K562 (cell line): ENCODE data around the gene CNGB1. TPM values are rescaled to one million over a fixed set of nuclear protein-coding genes. Genes with fewer than 3 reads are reported as not detected.

Experiments used
- ASH1L ChIP-seq: fragments of 450-650 bp; IDR thresholded peaks from 2 replicates; pipeline ENCODE4 v1.6.1; 2018; ENCODE audit warnings: borderline replicate concordance, mild to moderate bottlenecking, low read depth; ENCODE audit not compliant: partially characterized antibody
- BRCA1 ChIP-seq, 2 experiments: fragments of 450-650 bp in 1 of 2; sonication (generic) in 1 of 2; formaldehyde crosslinking in 1 of 2; IDR thresholded peaks; 2 replicates each; pipeline versions ENCODE4 v1.5.0 to v1.6.1; 2017 to 2020; ENCODE audit warnings: mild to moderate bottlenecking in 1 of 2, missing genetic modification reagents in 1 of 2
- CBFB ChIP-seq: sonication (generic); formaldehyde crosslinking; IDR thresholded peaks from 2 replicates; pipeline ENCODE4 v1.4.0; 2020; ENCODE audit warnings: mild to moderate bottlenecking, missing genetic modification reagents
- CCAR2 ChIP-seq: fragments of 200-400 bp; formaldehyde crosslinking; IDR thresholded peaks from 2 replicates; pipeline ENCODE4 v1.6.1; 2017; ENCODE audit warnings: mild to moderate bottlenecking, low read depth, low read length
- CREM ChIP-seq: IDR thresholded peaks from 2 replicates; pipeline ENCODE4 v1.6.1; 2014; ENCODE audit warnings: antibody characterized with exemption, low read depth
- EGR1 ChIP-seq: fragments of 450-650 bp; conservative IDR thresholded peaks from 2 replicates; pipeline ENCODE4 v1.6.1; 2017; ENCODE audit warnings: mild to moderate bottlenecking
- FIP1L1 ChIP-seq: fragments of 200-400 bp; formaldehyde crosslinking; IDR thresholded peaks from 2 replicates; pipeline ENCODE4 v1.6.1; 2018; ENCODE audit warnings: mild to moderate bottlenecking, low read depth, low read length; ENCODE audit not compliant: poor library complexity, severe bottlenecking
- FOXP1 ChIP-seq: sonication (generic); formaldehyde crosslinking; IDR thresholded peaks from 2 replicates; pipeline ENCODE4 v1.8.0; 2022; ENCODE audit warnings: mild to moderate bottlenecking, missing genetic modification reagents
- HDAC6 ChIP-seq: IDR thresholded peaks from 2 replicates; pipeline ENCODE4 v1.6.1; 2012; ENCODE audit warnings: low read depth, mild to moderate bottlenecking, control low read depth, inconsistent platforms, low read length, moderate library complexity
- KLF1 ChIP-seq: fragments of 450-650 bp; IDR thresholded peaks from 2 replicates; pipeline ENCODE4 v1.6.1; 2016; ENCODE audit warnings: missing genetic modification characterization, missing compliant biosample characterization
- NFE2 ChIP-seq: IDR thresholded peaks from 2 replicates; pipeline ENCODE4 v1.6.1; 2014; ENCODE audit warnings: antibody characterized with exemption, low read depth
- PHB2 ChIP-seq: fragments of 450-650 bp; IDR thresholded peaks from 2 replicates; pipeline ENCODE4 v1.6.1; 2017; ENCODE audit warnings: low read depth
- RBM39 ChIP-seq: fragments of 200-400 bp; formaldehyde crosslinking; optimal IDR thresholded peaks from 2 replicates; pipeline ENCODE3; 2018; ENCODE audit warnings: low read depth, low read length
- SMAD2 ChIP-seq: fragments of 150-350 bp; IDR thresholded peaks from 2 replicates; pipeline ENCODE4 v1.6.1; 2014; ENCODE audit warnings: low read depth, mild to moderate bottlenecking, low read length
- TBP ChIP-seq: optimal IDR thresholded peaks from 2 replicates; pipeline ENCODE3; 2011; ENCODE audit warnings: low read depth, low read length, improper control_type of control experiment
- TEAD4 ChIP-seq, 2 experiments: sonication (generic) in 1 of 2; formaldehyde crosslinking in 1 of 2; IDR thresholded peaks; 2 replicates each; pipeline versions ENCODE4 v1.6.1 to v1.8.0; 2012 to 2022; ENCODE audit warnings: borderline replicate concordance in 1 of 2, inconsistent platforms in 1 of 2, low read length in 1 of 2, mild to moderate bottlenecking in 1 of 2, missing genetic modification reagents in 1 of 2
- WHSC1 ChIP-seq: IDR thresholded peaks from one replicate; pipeline ENCODE4 v1.6.1; 2012; ENCODE audit warnings: low read length, control low read depth, inconsistent platforms
- ZNF174 ChIP-seq: fragments of 250-450 bp; sonication (Bioruptor Pico); IDR thresholded peaks from 2 replicates; pipeline ENCODE4 v1.4.0; 2020; ENCODE audit warnings: mild to moderate bottlenecking
- ZNF551 ChIP-seq: fragments of 250-450 bp; sonication (Bioruptor Pico); IDR thresholded peaks from 2 replicates; pipeline ENCODE4 v1.5.0; 2021; ENCODE audit warnings: mild to moderate bottlenecking, moderate library complexity
- ZNF780A ChIP-seq: fragments of 250-450 bp; sonication (Bioruptor Pico); IDR thresholded peaks from 2 replicates; pipeline ENCODE4 v1.5.0; 2021; ENCODE audit warnings: mild to moderate bottlenecking
- polyA plus RNA-seq, 8 experiments: library from polyadenylated mRNA; depleted of rRNA in 4 of 8; stranded (reverse) in 5 of 8; unstranded in 3 of 8; fragments of >200 nt; fragmentation: Nextera tagmentation in 2 of 8; fragmentation: Illumina TruSeq in 1 of 8; extraction: Ambion mirVana in 2 of 8; extraction: Trizol in 1 of 8; gene quantifications; 2 replicates each; pipeline versions ENCODE4 v1.2.1 to v1.2.3, GENCODE V29; 2011 to 2014; ENCODE audit warnings: inconsistent platforms in 1 of 8, missing spikeins in 1 of 8
- total RNA-seq, 7 experiments: library from RNA; depleted of rRNA in 6 of 7; stranded (reverse); fragments of >200 nt in 6 of 7; fragmentation: Illumina TruSeq in 2 of 7; extraction: Trizol in 2 of 7; gene quantifications; 2 replicates each; pipeline versions ENCODE4 v1.2.1 to v1.2.3, GENCODE V29; 2011 to 2021; ENCODE audit warnings: low replicate concordance in 1 of 7
- TF ChIP-seq, protein P1 (sequence below): sonication (generic); formaldehyde crosslinking; IDR thresholded peaks from 2 replicates; pipeline ENCODE4 v1.8.1; 2023; ENCODE audit warnings: mild to moderate bottlenecking, missing genetic modification reagents
- TF ChIP-seq, protein P2 (sequence below): fragments of 450-650 bp; formaldehyde crosslinking; IDR thresholded peaks from 2 replicates; pipeline ENCODE4 v1.4.0; 2020; ENCODE audit warnings: mild to moderate bottlenecking, moderate library complexity
- TF ChIP-seq, protein P3 (sequence below), 2 experiments: fragments of 450-650 bp; conservative IDR thresholded peaks; 2 replicates each; pipeline ENCODE4 v1.6.1; 2017; ENCODE audit warnings: mild to moderate bottlenecking in 2 of 2, moderate library complexity in 2 of 2

Gene CNGB1
- total and polyA plus RNA-seq, 9 of the 15 experiments (the other 6 are each of a cell fraction or from before 2014, with no cell fraction given), result not detected

DNA sequence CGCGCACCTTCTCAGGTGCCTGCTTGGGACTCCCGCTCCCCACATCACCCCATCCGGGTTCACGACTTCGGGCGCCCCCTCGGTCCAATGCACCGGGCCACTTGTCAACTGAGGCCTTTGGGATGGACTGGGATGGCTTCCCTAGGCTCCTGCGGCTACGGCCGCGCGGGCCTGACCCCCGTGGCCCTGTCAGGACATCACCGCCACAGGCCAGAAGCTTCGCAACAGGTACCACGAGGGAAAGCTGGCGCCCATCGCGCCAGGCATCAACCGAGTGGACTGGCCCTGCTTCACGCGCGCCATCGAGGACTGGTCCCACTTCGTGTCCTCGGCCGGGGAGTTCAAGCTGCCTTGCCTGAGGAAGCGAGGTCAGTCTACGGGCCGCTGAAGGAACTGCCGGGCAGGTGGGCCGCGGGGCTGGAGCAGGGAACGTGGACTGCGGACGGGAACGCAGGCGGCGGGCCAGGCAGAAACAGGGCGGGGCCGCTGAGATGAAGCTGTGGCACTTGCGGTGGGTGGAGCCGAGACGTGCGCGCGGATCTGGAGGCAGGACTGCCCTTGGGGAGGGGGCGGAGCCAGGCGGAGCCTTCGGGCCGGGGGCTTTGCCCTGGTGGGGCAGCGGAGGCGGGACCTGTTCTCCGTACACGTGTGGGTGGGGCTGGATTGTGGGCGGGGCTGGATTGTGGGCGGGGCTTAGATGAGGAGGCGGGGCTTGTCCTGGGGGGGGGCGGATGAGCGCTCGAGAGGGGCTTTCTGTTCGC lies 13.7 kb upstream of the CNGB1 start (continued):
- TF ChIP-seq, protein P1, sequence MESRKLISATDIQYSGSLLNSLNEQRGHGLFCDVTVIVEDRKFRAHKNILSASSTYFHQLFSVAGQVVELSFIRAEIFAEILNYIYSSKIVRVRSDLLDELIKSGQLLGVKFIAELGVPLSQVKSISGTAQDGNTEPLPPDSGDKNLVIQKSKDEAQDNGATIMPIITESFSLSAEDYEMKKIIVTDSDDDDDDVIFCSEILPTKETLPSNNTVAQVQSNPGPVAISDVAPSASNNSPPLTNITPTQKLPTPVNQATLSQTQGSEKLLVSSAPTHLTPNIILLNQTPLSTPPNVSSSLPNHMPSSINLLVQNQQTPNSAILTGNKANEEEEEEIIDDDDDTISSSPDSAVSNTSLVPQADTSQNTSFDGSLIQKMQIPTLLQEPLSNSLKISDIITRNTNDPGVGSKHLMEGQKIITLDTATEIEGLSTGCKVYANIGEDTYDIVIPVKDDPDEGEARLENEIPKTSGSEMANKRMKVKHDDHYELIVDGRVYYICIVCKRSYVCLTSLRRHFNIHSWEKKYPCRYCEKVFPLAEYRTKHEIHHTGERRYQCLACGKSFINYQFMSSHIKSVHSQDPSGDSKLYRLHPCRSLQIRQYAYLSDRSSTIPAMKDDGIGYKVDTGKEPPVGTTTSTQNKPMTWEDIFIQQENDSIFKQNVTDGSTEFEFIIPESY, result peak; percentile 99
- no peak for TF ChIP-seq CREM
- TF ChIP-seq EGR1, result peak; percentile 67
- TF ChIP-seq SMAD2, result no peak
- TF ChIP-seq, protein P2, sequence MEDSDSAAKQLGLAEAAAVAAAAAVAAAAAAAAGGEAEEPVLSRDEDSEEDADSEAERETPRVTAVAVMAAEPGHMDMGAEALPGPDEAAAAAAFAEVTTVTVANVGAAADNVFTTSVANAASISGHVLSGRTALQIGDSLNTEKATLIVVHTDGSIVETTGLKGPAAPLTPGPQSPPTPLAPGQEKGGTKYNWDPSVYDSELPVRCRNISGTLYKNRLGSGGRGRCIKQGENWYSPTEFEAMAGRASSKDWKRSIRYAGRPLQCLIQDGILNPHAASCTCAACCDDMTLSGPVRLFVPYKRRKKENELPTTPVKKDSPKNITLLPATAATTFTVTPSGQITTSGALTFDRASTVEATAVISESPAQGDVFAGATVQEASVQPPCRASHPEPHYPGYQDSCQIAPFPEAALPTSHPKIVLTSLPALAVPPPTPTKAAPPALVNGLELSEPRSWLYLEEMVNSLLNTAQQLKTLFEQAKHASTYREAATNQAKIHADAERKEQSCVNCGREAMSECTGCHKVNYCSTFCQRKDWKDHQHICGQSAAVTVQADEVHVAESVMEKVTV (CRISPR knock-in tag), result no peak
- no peak for TF ChIP-seq ZNF174 (CRISPR knock-in tag)
- no peak for TF ChIP-seq CCAR2
- no peak for TF ChIP-seq BRCA1 (IDR thresholded peaks at IDR 0.05)
- TF ChIP-seq BRCA1 (CRISPR knock-in tag; IDR thresholded peaks at IDR 0.05), result no peak
- TF ChIP-seq NFE2, result no peak
- TF ChIP-seq WHSC1, result no peak
- TF ChIP-seq PHB2, result no peak
- no peak for TF ChIP-seq KLF1 (tag)
- TF ChIP-seq, protein P3, sequence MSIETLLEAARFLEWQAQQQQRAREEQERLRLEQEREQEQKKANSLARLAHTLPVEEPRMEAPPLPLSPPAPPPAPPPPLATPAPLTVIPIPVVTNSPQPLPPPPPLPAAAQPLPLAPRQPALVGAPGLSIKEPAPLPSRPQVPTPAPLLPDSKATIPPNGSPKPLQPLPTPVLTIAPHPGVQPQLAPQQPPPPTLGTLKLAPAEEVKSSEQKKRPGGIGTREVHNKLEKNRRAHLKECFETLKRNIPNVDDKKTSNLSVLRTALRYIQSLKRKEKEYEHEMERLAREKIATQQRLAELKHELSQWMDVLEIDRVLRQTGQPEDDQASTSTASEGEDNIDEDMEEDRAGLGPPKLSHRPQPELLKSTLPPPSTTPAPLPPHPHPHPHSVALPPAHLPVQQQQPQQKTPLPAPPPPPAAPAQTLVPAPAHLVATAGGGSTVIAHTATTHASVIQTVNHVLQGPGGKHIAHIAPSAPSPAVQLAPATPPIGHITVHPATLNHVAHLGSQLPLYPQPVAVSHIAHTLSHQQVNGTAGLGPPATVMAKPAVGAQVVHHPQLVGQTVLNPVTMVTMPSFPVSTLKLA (conservative IDR thresholded peaks at IDR 0.05), result peak in 1 of 2 experiments; percentile 46; a peak in 2 of 4 replicates
- peak; percentile 47 for TF ChIP-seq TBP
- TF ChIP-seq RBM39, result no peak
- TF ChIP-seq ZNF780A, result no peak
- TF ChIP-seq CBFB (CRISPR knock-in tag), result 0 out of 2 replicates have a peak, but pooled peaks have one; percentile 59
- TF ChIP-seq FIP1L1, result peak; percentile 27
- no peak for TF ChIP-seq ZNF551
- TF ChIP-seq TEAD4 (IDR thresholded peaks at IDR 0.05; ENCODE audit: low read length), result no peak
- no peak for TF ChIP-seq TEAD4 (CRISPR knock-in tag; IDR thresholded peaks at IDR 0.05; ENCODE audit: borderline replicate concordance)
- TF ChIP-seq FOXP1, result no peak
- TF ChIP-seq ASH1L, result no peak
- TF ChIP-seq HDAC6, result no peak
